Brain microvascular endothelial cell (primary cell): ENCODE data around the gene KRTAP5-4.

Experiments used
- DNase-seq: peaks from one replicate; pipeline ENCODE4 v3.0.0-alpha.2; 2020
- H3K27ac ChIP-seq: fragments of 250-450 bp; sonication (Bioruptor Pico); 2 replicates; pipeline ENCODE4 v1.5.1; 2020; ENCODE audit warnings: mild to moderate bottlenecking, moderate library complexity
- H3K27me3 ChIP-seq: fragments of 250-450 bp; sonication (Bioruptor Pico); replicated peaks from 2 replicates; pipeline ENCODE4 v1.5.1; 2020; ENCODE audit warnings: mild to moderate bottlenecking
- H3K36me3 ChIP-seq: fragments of 250-450 bp; sonication (Bioruptor Pico); replicated peaks from 2 replicates; pipeline ENCODE4 v1.5.1; 2020; ENCODE audit warnings: mild to moderate bottlenecking
- H3K4me3 ChIP-seq: 2 replicates; pipeline ENCODE4 v1.5.1; 2011; ENCODE audit warnings: low read depth, mild to moderate bottlenecking, control low read depth, low read length, moderate library complexity
- in situ Hi-C: cut with HindIII; loops from 2 replicates; pipeline ENCODE4 v1.10.0; 2017; ENCODE audit warnings: low sequenced_read_pairs, low pct_ligation_motif_present
- TF ChIP-seq, protein P1 (sequence below): IDR thresholded peaks from 2 replicates; pipeline ENCODE4 v1.5.1; 2011; ENCODE audit warnings: low read depth, mild to moderate bottlenecking, moderate library complexity, low read length, control low read depth, inconsistent platforms; ENCODE audit errors: missing control alignments

KRTAP5-4 gene

DNA sequence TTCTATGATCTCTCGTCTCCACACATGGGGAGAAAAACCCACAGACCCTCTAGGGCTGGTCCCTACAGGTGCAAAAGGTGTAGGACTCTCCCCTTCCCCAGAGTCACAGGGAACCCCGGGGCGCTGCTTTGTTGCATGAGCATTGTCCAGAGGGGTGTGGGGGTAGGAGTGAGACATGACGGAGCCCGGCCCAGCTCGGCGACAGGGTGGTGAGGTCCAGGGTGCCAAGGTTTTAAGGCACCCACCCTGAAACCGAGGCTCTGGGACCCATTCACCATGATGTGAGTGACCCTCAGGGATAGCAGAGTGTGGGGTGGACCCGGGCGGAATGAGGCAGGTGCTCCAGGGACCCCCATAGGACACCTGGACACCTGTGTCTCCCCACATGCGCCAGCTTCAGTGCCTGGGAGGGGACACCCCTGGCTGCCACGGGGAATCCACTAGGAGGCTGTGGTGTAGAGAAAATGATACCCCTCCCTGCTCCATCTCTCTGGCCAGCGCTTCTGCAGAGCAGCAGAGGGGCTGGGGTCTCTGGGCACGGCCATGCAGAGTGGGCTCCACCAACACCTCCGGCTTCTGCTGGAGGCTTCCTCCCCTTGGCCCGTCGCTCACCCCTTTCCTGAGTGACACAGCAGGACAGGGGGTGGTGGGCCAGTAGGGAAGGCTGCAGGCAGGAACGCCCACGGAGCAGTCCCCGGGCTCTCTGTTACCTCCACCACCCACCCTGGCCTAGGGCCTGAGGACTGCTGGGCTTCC is 22.8 kb upstream of the KRTAP5-4 start:
- Histone ChIP-seq H3K4me3 (no peak overlapping the region), H3K27me3 (no peaks in the 10 kb centered on the region), H3K27ac (no peak overlapping the region), H3K36me3 (no peaks in the 10 kb centered on the region)
- in situ Hi-C loops, result no loop called here
- TF ChIP-seq, protein P1, sequence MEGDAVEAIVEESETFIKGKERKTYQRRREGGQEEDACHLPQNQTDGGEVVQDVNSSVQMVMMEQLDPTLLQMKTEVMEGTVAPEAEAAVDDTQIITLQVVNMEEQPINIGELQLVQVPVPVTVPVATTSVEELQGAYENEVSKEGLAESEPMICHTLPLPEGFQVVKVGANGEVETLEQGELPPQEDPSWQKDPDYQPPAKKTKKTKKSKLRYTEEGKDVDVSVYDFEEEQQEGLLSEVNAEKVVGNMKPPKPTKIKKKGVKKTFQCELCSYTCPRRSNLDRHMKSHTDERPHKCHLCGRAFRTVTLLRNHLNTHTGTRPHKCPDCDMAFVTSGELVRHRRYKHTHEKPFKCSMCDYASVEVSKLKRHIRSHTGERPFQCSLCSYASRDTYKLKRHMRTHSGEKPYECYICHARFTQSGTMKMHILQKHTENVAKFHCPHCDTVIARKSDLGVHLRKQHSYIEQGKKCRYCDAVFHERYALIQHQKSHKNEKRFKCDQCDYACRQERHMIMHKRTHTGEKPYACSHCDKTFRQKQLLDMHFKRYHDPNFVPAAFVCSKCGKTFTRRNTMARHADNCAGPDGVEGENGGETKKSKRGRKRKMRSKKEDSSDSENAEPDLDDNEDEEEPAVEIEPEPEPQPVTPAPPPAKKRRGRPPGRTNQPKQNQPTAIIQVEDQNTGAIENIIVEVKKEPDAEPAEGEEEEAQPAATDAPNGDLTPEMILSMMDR, result no peak
- DNase-seq, result no peak

DNA sequence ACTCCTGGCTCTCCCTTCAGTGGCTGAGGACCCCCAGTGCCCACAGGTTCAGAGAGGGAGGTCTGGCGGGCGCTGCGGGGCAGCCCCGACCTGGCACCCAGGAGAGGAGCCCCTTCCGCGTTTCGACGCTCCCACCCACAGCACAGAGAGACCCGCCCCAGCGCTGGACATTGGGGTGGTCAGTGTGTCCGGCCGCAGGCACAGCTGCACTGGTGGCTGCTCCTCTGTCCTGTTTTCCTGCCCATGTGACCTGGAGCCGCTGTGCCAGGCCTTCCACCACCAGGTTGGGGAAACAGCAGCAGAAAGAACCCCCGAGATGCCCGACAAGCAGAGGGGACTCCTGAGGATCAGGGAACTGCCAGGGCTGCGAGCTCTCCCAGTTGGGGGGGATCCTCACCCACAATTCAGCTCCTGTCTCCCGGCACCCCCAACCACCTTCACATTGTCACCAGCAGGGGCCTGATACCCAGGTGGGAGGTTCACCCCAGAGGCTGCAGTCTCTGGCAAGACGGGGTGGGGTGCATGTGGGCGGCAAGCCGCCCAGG is 21.3 kb upstream of the KRTAP5-4 start:
- H3K27ac ChIP-seq, result no peak overlapping the region
- no peaks in the 10 kb centered on the region for H3K36me3 ChIP-seq
- in situ Hi-C loops, result no loop called here
- peaks cover 3% of the 10 kb centered on the region for H3K27me3 ChIP-seq
- no peak overlapping the region for H3K4me3 ChIP-seq
- DNase-seq, result no peak
- TF ChIP-seq, protein P1, result no peak

DNA sequence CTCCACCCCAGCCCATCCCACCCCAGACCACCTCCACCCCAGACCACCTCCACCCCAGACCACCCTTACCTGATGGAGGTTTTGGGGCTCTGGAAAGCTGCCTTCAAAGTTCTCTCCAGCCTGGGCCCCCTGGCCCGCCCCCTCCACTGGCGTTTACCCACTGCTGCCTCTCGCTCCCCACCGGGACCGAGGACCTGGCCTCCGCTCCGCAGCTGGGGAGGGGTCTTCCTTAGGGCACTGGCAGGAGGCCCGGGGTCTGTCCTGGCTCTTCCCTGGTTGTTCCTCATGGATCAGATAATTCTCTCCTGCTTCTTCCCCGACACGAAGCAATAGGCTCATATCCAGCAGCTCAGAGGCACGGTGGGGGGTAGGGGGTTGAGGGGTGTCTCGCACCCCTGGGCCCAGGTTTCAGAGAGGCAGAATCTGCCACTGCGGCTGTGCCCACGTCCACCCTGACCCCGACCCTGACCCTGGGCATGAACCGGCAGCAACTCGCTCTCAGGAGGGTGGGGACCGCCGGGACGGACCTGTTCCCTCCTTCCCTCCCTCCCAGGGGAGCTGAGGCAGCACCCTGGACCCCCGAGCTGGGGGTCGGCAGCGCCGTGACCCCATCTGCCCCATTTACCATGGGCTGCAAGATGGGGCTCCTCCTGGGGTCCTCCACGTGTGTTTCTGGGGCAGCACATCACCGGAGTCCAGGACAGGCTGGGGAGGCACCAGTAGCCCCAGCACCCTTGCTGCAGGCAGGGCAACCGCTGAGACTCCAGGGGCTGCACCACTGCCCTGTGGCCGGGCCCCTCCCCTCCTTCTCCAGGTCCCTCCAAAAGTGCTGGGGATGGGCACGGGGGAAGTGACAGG is 20.6 kb upstream of the KRTAP5-4 start:
- Histone ChIP-seq H3K36me3 (no peaks in the 10 kb centered on the region), H3K27ac (no peak overlapping the region), H3K4me3 (no peak overlapping the region), H3K27me3 (peaks cover 3% of the 10 kb centered on the region)
- in situ Hi-C loops, result no loop called here
- no peak for DNase-seq
- TF ChIP-seq, protein P1, result no peak

DNA sequence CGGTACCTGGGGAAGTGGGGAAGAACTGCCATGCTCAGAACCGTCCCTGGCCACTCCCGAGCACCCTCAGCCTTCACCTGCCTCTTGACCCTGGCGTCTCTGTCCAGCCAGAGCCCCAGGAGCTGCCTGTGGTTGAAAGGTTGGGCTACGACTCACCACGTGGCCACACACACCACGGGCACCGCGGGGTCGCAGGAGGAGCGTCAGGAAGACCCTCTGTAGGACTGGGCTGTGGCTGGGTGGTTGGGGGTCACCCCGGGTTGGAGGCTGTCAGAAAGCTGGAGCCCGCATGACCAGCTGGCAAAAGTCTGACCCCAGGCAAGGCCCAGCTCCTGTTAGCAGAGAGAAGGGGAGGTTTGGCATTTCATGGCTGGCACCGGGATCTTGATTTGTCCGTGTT is 19.2 kb upstream of the KRTAP5-4 start:
- no peak overlapping the region for H3K4me3 ChIP-seq
- DNase-seq, result no peak

DNA sequence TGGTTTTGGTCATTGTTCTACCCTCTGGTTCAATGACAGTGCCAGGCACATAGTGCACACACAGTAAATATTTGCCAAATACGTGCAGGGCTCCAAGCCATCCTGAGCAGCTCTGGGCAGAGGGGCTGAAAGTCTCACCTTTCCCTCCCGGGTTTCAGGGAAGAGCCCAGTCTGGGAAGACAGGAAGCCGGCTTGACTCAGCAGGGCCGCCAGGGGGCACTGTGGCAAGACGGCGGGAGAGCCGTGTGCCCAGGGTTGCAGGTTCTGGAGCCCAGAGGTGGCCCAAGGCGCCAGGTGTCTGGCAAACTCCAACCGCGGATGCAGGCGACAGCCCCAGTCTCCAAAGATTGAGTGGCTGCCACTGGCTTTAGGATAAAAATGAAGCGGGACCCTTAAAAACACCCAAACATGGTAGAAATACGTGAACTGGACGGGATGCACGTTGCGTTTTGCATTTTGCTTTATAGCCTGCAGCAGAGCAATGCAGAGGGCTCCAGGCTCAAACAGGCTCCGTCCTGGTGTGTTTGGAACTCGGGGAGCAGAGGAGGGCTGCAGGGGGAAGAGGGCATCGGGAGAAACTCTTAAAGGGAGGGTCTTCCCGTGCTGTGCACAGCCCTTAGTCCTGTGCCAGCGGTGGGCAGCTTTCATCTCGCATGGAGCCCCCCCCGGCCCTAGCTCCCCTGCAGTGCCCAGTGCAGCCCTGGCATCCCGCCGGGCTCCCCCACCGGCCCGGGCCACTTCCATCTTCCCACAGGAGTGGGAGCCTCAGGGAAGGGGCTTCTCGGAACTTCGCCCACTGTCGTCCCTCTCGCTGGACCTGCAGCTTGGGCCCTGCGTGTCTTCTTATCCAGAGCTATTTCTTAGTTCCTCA is 18.4 kb upstream of the KRTAP5-4 start:
- in situ Hi-C loops, result no loop called here
- TF ChIP-seq, protein P1, result peak; percentile 91
- Histone ChIP-seq H3K27me3 (peaks cover 7% of the 10 kb centered on the region), H3K36me3 (no peaks in the 10 kb centered on the region), H3K4me3 (no peak overlapping the region), H3K27ac (no peak overlapping the region)
- DNase-seq, result no peak

More for the DNA sequence above, 19.2 kb upstream of the KRTAP5-4 start:
- Histone ChIP-seq H3K27me3 (peaks cover 7% of the 10 kb centered on the region), H3K36me3 (no peaks in the 10 kb centered on the region), H3K27ac (no peak overlapping the region)
- TF ChIP-seq, protein P1, result no peak
- in situ Hi-C loops, result no loop called here
